ENCODE measurements around the gene HEPACAM2.

DNA sequence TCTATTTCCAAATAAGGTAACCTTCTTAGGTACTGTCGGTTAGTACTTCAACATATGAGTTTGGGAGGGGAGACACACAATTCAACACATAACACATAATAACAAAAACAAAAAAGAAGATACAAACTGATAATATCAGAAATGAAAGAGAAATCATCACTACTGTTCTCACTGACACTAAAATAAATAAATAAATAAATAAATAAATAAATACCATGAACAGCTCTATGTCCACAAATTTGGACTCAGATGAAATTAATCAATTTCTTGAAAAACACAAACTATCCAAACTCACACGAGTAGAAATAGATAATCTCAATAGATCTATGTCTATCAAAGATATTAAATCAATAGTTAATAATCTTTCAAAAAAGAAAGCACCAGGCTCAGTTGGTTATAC lies 53.6 kb downstream of the HEPACAM2 start:
- TF ChIP-seq EZH2 (IDR thresholded peaks at IDR 0.05; ENCODE audit: insufficient read depth, poor library complexity, severe bottlenecking): no peak
- no peak for TF ChIP-seq EZH2phosphoT487 (IDR thresholded peaks at IDR 0.05; ENCODE audit: insufficient read depth, low read depth)

Measured in GM23248 (cell line).